MV-4-11 (cell line): ENCODE results near the gene HIGD2A.
"Not testable (repeated sequence)": the region's sequence is repeated elsewhere in the genome, so short reads cannot be mapped to it uniquely, and the experiment has no call there.

Source experiments
- DNase-seq: peaks from one replicate; lab custom pipeline; 2025; lab: John Stamatoyannopoulos, UW

HIGD2A gene

GRCh38 chr5:176394881-176395675 is 6.5 kb downstream of the HIGD2A start:
- no peak for DNase-seq

GRCh38 chr5:176396330-176396729 is 7.8 kb downstream of the HIGD2A start:
- DNase-seq = no peak

- DNase-seq = no peak
Measured at GRCh38 chr5:176397736-176398420, 9.3 kb downstream of the HIGD2A start.

GRCh38 chr5:176400382-176401156 is 12.0 kb downstream of the HIGD2A start:
- no peak for DNase-seq

GRCh38 chr5:176401281-176402205 is 13.0 kb downstream of the HIGD2A start:
- DNase-seq = no peak

GRCh38 chr5:176405656-176406435 is 17.3 kb downstream of the HIGD2A start:
- DNase-seq = no peak

GRCh38 chr5:176406436-176407052 is 18.0 kb downstream of the HIGD2A start:
- no peak for DNase-seq

- DNase-seq = no peak
Measured at GRCh38 chr5:176407456-176408251, 19.1 kb downstream of the HIGD2A start.

- DNase-seq = not testable (repeated sequence)
Measured at GRCh38 chr5:176408252-176408573, 19.7 kb downstream of the HIGD2A start.

- DNase-seq = no peak
Measured at GRCh38 chr5:176408590-176408989, 20.0 kb downstream of the HIGD2A start.

GRCh38 chr5:176409765-176410164 is 21.2 kb downstream of the HIGD2A start:
- no peak for DNase-seq

- no peak for DNase-seq
Measured at GRCh38 chr5:176410486-176411180, 22.1 kb downstream of the HIGD2A start.

GRCh38 chr5:176412517-176413254 is 24.1 kb downstream of the HIGD2A start:
- DNase-seq = no peak

- no peak for DNase-seq
Measured at GRCh38 chr5:176413255-176413565, 24.7 kb downstream of the HIGD2A start.

- DNase-seq = no peak
Measured at GRCh38 chr5:176413709-176414191, 25.2 kb downstream of the HIGD2A start.

GRCh38 chr5:176414704-176415103 is 26.2 kb downstream of the HIGD2A start:
- no peak for DNase-seq

- DNase-seq = peak; percentile 13
Measured at GRCh38 chr5:176415240-176415951, 26.8 kb downstream of the HIGD2A start.
